Heart left ventricle (tissue), 16 donors: ENCODE results near the gene EML6. TPM values are rescaled to one million over a fixed set of nuclear protein-coding genes. Genes with fewer than 3 reads are reported as not detected.

ENCODE experiments used
- ATAC-seq, 4 donors: fragments of 200-7000 bp; cut with Tn5 transposase; one replicate each; pipeline ENCODE4 v1.9.1; 2020 to 2022; ENCODE audit warnings: moderate library complexity in 4 of 4, mild to moderate bottlenecking in 3 of 4, moderate number of reproducible peaks in 1 of 4
- DNase-seq, 5 donors: peaks; one replicate each; pipeline ENCODE4 v3.0.0-alpha.2; 2020
- H3K27ac ChIP-seq, 12 donors: fragments of 200-600 bp; sonication (generic) in 4 of 12; one replicate each; pipeline versions ENCODE4 v1.5.0 to v1.8.0; 2016 to 2022; ENCODE audit warnings: mild to moderate bottlenecking in 2 of 12
- H3K27me3 ChIP-seq, 9 donors: fragments of 200-600 bp; sonication (generic) in 2 of 9; one replicate each; pipeline versions ENCODE4 v1.5.1 to v1.8.0; 2016 to 2022; ENCODE audit warnings: mild to moderate bottlenecking in 3 of 9
- H3K36me3 ChIP-seq, 9 donors: fragments of 200-600 bp; sonication (generic) in 2 of 9; one replicate each; pipeline versions ENCODE4 v1.5.0 to v1.8.0; 2018 to 2022; ENCODE audit warnings: mild to moderate bottlenecking in 2 of 9
- H3K4me1 ChIP-seq, 12 donors: fragments of 200-600 bp; sonication (generic) in 4 of 12; one replicate each; pipeline versions ENCODE4 v1.5.0 to v1.8.0; 2016 to 2022; ENCODE audit warnings: mild to moderate bottlenecking in 3 of 12
- H3K4me3 ChIP-seq, 12 donors: fragments of 200-600 bp; sonication (generic) in 4 of 12; one replicate each; pipeline versions ENCODE4 v1.5.0 to v1.8.0; 2017 to 2022; ENCODE audit warnings: mild to moderate bottlenecking in 9 of 12, moderate library complexity in 4 of 12
- H3K9me3 ChIP-seq, 12 donors: fragments of 200-600 bp; sonication (generic) in 4 of 12; one replicate each; pipeline versions ENCODE4 v1.5.0 to v1.8.0; 2016 to 2022; ENCODE audit warnings: mild to moderate bottlenecking in 1 of 12
- CTCF ChIP-seq, 12 donors: fragments of 200-600 bp; sonication (generic) in 4 of 12; IDR thresholded peaks; one replicate each; pipeline versions ENCODE4 v1.5.0 to v1.8.0; 2018 to 2022; ENCODE audit warnings: antibody characterized with exemption in 12 of 12, mild to moderate bottlenecking in 5 of 12
- POLR2A ChIP-seq, 2 donors: fragments of 450-650 bp; IDR thresholded peaks; one replicate each; pipeline ENCODE4 v1.6.1; 2017; ENCODE audit warnings: antibody characterized with exemption in 2 of 2, mild to moderate bottlenecking in 2 of 2, moderate library complexity in 2 of 2
- WGBS, 4 donors: extraction: QIAGEN DNeasy Blood & Tissue Kit in 2 of 4; methylation state at CpG; one replicate each; pipeline versions ENCODE4 v1.1.5 to v1.1.7; 2013 to 2018; 5-methylcytosine and 5-hydroxymethylcytosine counted together
- intact Hi-C, 10 donors: fragments of 100-400 bp; cut with DNase I; formaldehyde crosslinking; loops; one replicate each; pipeline versions ENCODE4 v1.11.1 to v1.14.2; 2022
- polyA plus RNA-seq, 2 donors: library from polyadenylated mRNA; stranded (reverse); fragments of 200-250 nt; gene quantifications; one replicate each; pipeline ENCODE4 v1.2.3, GENCODE V29; 2013
- total RNA-seq, 9 donors: library from RNA; depleted of rRNA in 2 of 9; stranded (reverse); fragments of >200 nt in 2 of 9; fragmentation: NEBNext Ultra II Directional in 3 of 9; extraction: Animal tissue kit (Norgen Biotek cat#: 25700) in 3 of 9; gene quantifications; one replicate each; pipeline versions ENCODE4 v1.1.0 to v1.2.4, GENCODE V29; 2016 to 2023
- donor health status: ischemic (EF 13 %, LVEDD 7.1; RV severe dilation, severe dysfunction).
- donor health status: healthy with polysubstance abuse.
- donor health status: DM: no; HTN: yes; CAD: no.
- donor health status: DM: no; HTN: no; CAD: no.
- donor health status: ischemic (EF 25% LVEDD 6.9; RV normal size, moderate dysfunction).
- donor health status: ischemic (EF 25% LVEDD 5.7; RV mildly dilated, moderate dysfunction).
- donor health status: healthy.
- donor health status: DM: yes; HTN: yes; CAD: no.
- donor health status: ischemic (EF 35%, LVEDD 5.7; RV mildly dilated, moderate dysfunction).
- donor health status: nonischemic (EF 11% LVEDD 7.7; RV severe dilation, severe dysfunction).
- donor health status: DM: yes; HTN: yes; CAD: no.
- donor health status: PGD.
- donor health status: ischemic (EF 29% LVEDD 5.4; RV normal size, mild dysfunction).
- donor health status: nonischemic (EF 23%, LVEDD 6.1; RV moderate dilation, normal function).

Gene EML6
- total and polyA plus RNA-seq, 11 donors = 0.08 to 1.2 (median 0.58) TPM

GRCh38 chr2:54787270-54787669, 63.8 kb downstream of the EML6 start:
- H3K4me1 ChIP-seq = no peaks in the 10 kb centered on the region
- ATAC-seq (no peak), DNase-seq (no peak)
- TF ChIP-seq POLR2A (IDR thresholded peaks at IDR 0.05) (no peak), CTCF (IDR thresholded peaks at IDR 0.05) (no peak)
- no peaks in the 10 kb centered on the region for H3K9me3 ChIP-seq
- WGBS, 4 donors = 81 to 93% (median 87%) methylated on average over 4 of the region's 4 CpGs
- H3K4me3 ChIP-seq = no peak overlapping the region
- no peaks in the 10 kb centered on the region for H3K27me3 ChIP-seq
- no peak overlapping the region for H3K27ac ChIP-seq
- no peaks in the 10 kb centered on the region for H3K36me3 ChIP-seq
- intact Hi-C loops = no loop called here

- Histone ChIP-seq H3K4me1 (no peaks in the 10 kb centered on the region), H3K4me3 (no peak overlapping the region), H3K27ac (no peak overlapping the region), H3K27me3 (no peaks in the 10 kb centered on the region), H3K9me3 (no peaks in the 10 kb centered on the region), H3K36me3 (no peaks in the 10 kb centered on the region)
- DNase-seq = no peak
- TF ChIP-seq CTCF (IDR thresholded peaks at IDR 0.05) (no peak), POLR2A (IDR thresholded peaks at IDR 0.05) (no peak)
- intact Hi-C loops = no loop called here
- WGBS, 4 donors = 93 to 98% (median 95%) methylated on average over 17 of the region's 17 CpGs
- ATAC-seq = no peak
Measured at GRCh38 chr2:54787755-54788366, 64.4 kb downstream of the EML6 start.

- ATAC-seq = no peak
Measured at GRCh38 chr2:54789878-54790277, 66.4 kb downstream of the EML6 start.

GRCh38 chr2:54791831-54792230, 68.4 kb downstream of the EML6 start:
- H3K4me1 ChIP-seq = no peaks in the 10 kb centered on the region
- TF ChIP-seq CTCF (IDR thresholded peaks at IDR 0.05) = no peak
- no peak for TF ChIP-seq POLR2A (IDR thresholded peaks at IDR 0.05)
- DNase-seq (no peak), ATAC-seq (no peak)
- intact Hi-C loops = no loop called here
- H3K4me3 ChIP-seq = no peak overlapping the region
- H3K9me3 ChIP-seq = no peaks in the 10 kb centered on the region
- no peaks in the 10 kb centered on the region for H3K27me3 ChIP-seq
- H3K27ac ChIP-seq = no peak overlapping the region
- 90 to 95% (median 92%) methylated on average over 3 of the region's 3 CpGs for WGBS, 4 donors
- no peaks in the 10 kb centered on the region for H3K36me3 ChIP-seq

More at GRCh38 chr2:54789878-54790277, 66.4 kb downstream of the EML6 start:
- no peaks in the 10 kb centered on the region for H3K4me1 ChIP-seq
- H3K27me3 ChIP-seq = no peaks in the 10 kb centered on the region
- no peak overlapping the region for H3K4me3 ChIP-seq
- no peak overlapping the region for H3K27ac ChIP-seq
- TF ChIP-seq POLR2A (IDR thresholded peaks at IDR 0.05) = no peak
- WGBS, 4 donors = 95 to 96% (median 96%) methylated on average over 2 of the region's 2 CpGs
- no peak for DNase-seq
- no peaks in the 10 kb centered on the region for H3K9me3 ChIP-seq
- no peaks in the 10 kb centered on the region for H3K36me3 ChIP-seq
- intact Hi-C loops = no loop called here

GRCh38 chr2:54797307-54797706, 73.8 kb downstream of the EML6 start:
- H3K27ac ChIP-seq = no peak overlapping the region
- intact Hi-C loops = no loop called here
- no peaks in the 10 kb centered on the region for H3K36me3 ChIP-seq
- no peaks in the 10 kb centered on the region for H3K27me3 ChIP-seq
- H3K4me3 ChIP-seq = no peak overlapping the region
- no peak for TF ChIP-seq POLR2A (IDR thresholded peaks at IDR 0.05)
- TF ChIP-seq CTCF (IDR thresholded peaks at IDR 0.05) = no peak
- DNase-seq = no peak
- H3K9me3 ChIP-seq = no peaks in the 10 kb centered on the region
- no peaks in the 10 kb centered on the region for H3K4me1 ChIP-seq
- WGBS, 4 donors = 95 to 97% (median 96%) methylated on average over 4 of the region's 4 CpGs
- ATAC-seq = no peak
